Measurements from ENCODE around the gene ISL2. TPM values are rescaled to one million over a fixed set of nuclear protein-coding genes. Genes with fewer than 3 reads are reported as not detected.

Gene ISL2
- total RNA-seq, 1 donor from 2014 or later: 78.7 TPM

GRCh38 chr15:76321171-76321570, 15.4 kb upstream of the ISL2 start:
- Mint-ChIP-seq H3K4me3 (ENCODE audit: unreplicated experiment) (no peak overlapping the region), H3K27me3 (ENCODE audit: unreplicated experiment) (no peaks in the 10 kb centered on the region), H3K27ac (ENCODE audit: unreplicated experiment) (no peak overlapping the region), H3K9me3 (ENCODE audit: unreplicated experiment) (peaks cover 1% of the 10 kb centered on the region), H3K4me1 (ENCODE audit: low read depth, unreplicated experiment) (peaks cover 12% of the 10 kb centered on the region), H3K36me3 (ENCODE audit: unreplicated experiment) (no peaks in the 10 kb centered on the region)
- TF ChIP-seq, protein P1, sequence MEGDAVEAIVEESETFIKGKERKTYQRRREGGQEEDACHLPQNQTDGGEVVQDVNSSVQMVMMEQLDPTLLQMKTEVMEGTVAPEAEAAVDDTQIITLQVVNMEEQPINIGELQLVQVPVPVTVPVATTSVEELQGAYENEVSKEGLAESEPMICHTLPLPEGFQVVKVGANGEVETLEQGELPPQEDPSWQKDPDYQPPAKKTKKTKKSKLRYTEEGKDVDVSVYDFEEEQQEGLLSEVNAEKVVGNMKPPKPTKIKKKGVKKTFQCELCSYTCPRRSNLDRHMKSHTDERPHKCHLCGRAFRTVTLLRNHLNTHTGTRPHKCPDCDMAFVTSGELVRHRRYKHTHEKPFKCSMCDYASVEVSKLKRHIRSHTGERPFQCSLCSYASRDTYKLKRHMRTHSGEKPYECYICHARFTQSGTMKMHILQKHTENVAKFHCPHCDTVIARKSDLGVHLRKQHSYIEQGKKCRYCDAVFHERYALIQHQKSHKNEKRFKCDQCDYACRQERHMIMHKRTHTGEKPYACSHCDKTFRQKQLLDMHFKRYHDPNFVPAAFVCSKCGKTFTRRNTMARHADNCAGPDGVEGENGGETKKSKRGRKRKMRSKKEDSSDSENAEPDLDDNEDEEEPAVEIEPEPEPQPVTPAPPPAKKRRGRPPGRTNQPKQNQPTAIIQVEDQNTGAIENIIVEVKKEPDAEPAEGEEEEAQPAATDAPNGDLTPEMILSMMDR (IDR thresholded peaks at IDR 0.05; ENCODE audit: partially characterized antibody, unreplicated experiment): no peak
- no peak for DNase-seq

- Mint-ChIP-seq H3K27ac (ENCODE audit: unreplicated experiment) (peak overlapping the region; percentile 22), H3K36me3 (ENCODE audit: unreplicated experiment) (no peaks in the 10 kb centered on the region), H3K4me1 (ENCODE audit: low read depth, unreplicated experiment) (peaks cover 9% of the 10 kb centered on the region), H3K4me3 (ENCODE audit: unreplicated experiment) (no peak overlapping the region), H3K9me3 (ENCODE audit: unreplicated experiment) (peaks cover 1% of the 10 kb centered on the region), H3K27me3 (ENCODE audit: unreplicated experiment) (no peaks in the 10 kb centered on the region)
- TF ChIP-seq, protein P1 (IDR thresholded peaks at IDR 0.05; ENCODE audit: partially characterized antibody, unreplicated experiment): no peak
- no peak for DNase-seq
These were observed 15.0 kb upstream of the ISL2 start for GRCh38 chr15:76321602-76322001.

DNA sequence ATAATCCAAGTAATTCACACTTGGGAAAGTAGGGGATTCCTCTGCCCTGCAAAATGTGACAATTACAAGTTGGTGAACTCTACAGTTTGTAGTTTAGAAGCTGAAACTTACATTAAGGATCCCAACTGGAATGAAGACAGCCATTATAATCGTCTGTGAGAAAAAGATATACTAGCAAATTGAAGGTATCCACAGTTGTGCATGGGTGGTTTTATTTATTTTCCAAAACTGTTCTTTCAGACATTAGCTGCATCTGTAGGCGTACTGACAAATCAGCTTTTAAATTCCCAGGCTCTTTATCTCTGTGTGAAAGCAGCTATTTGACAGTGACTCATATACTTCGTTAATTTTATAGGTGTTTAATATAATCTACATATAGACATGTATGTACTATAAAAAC, 12.5 kb upstream of the ISL2 start:
- Mint-ChIP-seq H3K27me3 (ENCODE audit: unreplicated experiment) (no peaks in the 10 kb centered on the region), H3K27ac (ENCODE audit: unreplicated experiment) (no peak overlapping the region), H3K4me3 (ENCODE audit: unreplicated experiment) (no peak overlapping the region), H3K4me1 (ENCODE audit: low read depth, unreplicated experiment) (peaks cover 4% of the 10 kb centered on the region), H3K9me3 (ENCODE audit: unreplicated experiment) (peaks cover 1% of the 10 kb centered on the region), H3K36me3 (ENCODE audit: unreplicated experiment) (peaks cover 6% of the 10 kb centered on the region)
- no peak for DNase-seq
- TF ChIP-seq, protein P1 (IDR thresholded peaks at IDR 0.05; ENCODE audit: partially characterized antibody, unreplicated experiment): no peak

- peaks cover 4% of the 10 kb centered on the region for H3K4me1 Mint-ChIP-seq (ENCODE audit: low read depth, unreplicated experiment)
- no peaks in the 10 kb centered on the region for H3K27me3 Mint-ChIP-seq (ENCODE audit: unreplicated experiment)
- H3K27ac Mint-ChIP-seq (ENCODE audit: unreplicated experiment): no peak overlapping the region
- peaks cover 6% of the 10 kb centered on the region for H3K36me3 Mint-ChIP-seq (ENCODE audit: unreplicated experiment)
- DNase-seq: no peak
- TF ChIP-seq, protein P1 (IDR thresholded peaks at IDR 0.05; ENCODE audit: partially characterized antibody, unreplicated experiment): no peak
- no peak overlapping the region for H3K4me3 Mint-ChIP-seq (ENCODE audit: unreplicated experiment)
- H3K9me3 Mint-ChIP-seq (ENCODE audit: unreplicated experiment): no peaks in the 10 kb centered on the region
These were observed 10.9 kb upstream of the ISL2 start for GRCh38 chr15:76325704-76326103.

DNA sequence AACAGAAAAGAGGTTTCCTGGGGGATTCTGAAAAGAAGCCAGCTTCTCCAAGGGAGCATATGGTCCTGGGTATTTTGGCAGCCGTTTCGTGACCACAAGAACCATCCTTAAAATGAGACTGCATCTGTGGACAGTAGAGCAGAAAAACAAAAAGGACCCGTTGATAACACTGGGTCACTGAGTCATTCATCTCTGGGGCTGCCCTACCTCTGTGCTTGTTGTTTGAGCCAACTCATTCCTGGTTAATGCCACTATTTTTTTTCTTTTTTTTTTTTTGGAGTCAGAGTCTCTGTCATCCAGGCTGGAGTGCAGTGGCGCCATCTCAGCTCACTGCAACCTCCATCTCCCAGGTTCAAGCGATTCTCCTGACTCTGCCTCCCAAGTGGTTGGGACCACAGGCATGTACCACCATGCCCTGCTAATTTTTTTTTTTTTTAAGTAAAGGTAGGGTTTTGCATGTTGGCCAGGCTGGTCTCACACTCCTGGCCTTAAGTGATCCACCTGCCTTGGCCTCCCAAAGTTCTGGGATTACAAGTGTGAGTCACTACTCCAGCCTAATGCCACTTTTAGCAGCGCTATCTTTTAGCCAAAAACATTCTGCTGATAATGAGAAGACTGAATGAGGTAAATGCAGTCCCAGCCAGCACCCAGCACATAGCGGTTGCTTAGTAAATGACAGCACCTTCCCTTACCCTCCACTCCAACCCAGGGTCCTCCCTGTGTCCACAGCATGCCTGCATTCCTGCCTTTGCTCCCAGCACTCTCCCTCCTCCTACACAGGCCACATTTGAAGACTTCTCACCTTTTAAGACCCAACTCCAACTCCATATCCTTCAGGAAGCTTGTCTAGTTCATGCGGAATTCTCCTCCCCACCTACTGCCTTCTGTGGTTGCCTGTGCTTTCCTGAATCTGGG, 9.1 kb upstream of the ISL2 start:
- peaks cover 6% of the 10 kb centered on the region for H3K36me3 Mint-ChIP-seq (ENCODE audit: unreplicated experiment)
- no peaks in the 10 kb centered on the region for H3K9me3 Mint-ChIP-seq (ENCODE audit: unreplicated experiment)
- peak overlapping the region; percentile 55 for H3K27ac Mint-ChIP-seq (ENCODE audit: unreplicated experiment)
- peaks cover 4% of the 10 kb centered on the region for H3K4me1 Mint-ChIP-seq (ENCODE audit: low read depth, unreplicated experiment)
- DNase-seq: no peak
- H3K27me3 Mint-ChIP-seq (ENCODE audit: unreplicated experiment): no peaks in the 10 kb centered on the region
- TF ChIP-seq, protein P1 (IDR thresholded peaks at IDR 0.05; ENCODE audit: partially characterized antibody, unreplicated experiment): no peak
- no peak overlapping the region for H3K4me3 Mint-ChIP-seq (ENCODE audit: unreplicated experiment)
